Measurements from ENCODE around the gene TUBB4A.

- TF ChIP-seq CTCF (IDR thresholded peaks at IDR 0.05), result no peak
- TF ChIP-seq POLR2A (IDR thresholded peaks at IDR 0.05), result no peak
Measured at GRCh38 chr19:6533746-6534418, 31.8 kb upstream of the TUBB4A start.

Data from heart left ventricle (tissue), 13 donors.